ENCODE data around the gene IFI30.

Gene IFI30

GRCh38 chr19:18190278-18190677, 16.7 kb downstream of the IFI30 start:
- Histone ChIP-seq H3K4me1 (ENCODE audit: control insufficient read depth, insufficient read depth, low read length, poor library complexity, severe bottlenecking) (peaks cover 16% of the 10 kb centered on the region), H3K4me3 (ENCODE audit: insufficient read depth, low read depth, low read length, poor library complexity, severe bottlenecking) (no peak overlapping the region), H3K27me3 (replicated peaks; ENCODE audit: control insufficient read depth, insufficient read depth, low read length, poor library complexity, severe bottlenecking) (no peaks in the 10 kb centered on the region), H3K9me3 (ENCODE audit: control insufficient read depth, low read length) (no peaks in the 10 kb centered on the region), H3K36me3 (ENCODE audit: control insufficient read depth, insufficient read depth, low read length) (no peaks in the 10 kb centered on the region), H3K27ac (ENCODE audit: insufficient read depth, low read length, poor library complexity, severe bottlenecking) (no peak overlapping the region)
- DNase-seq = no peak

- peaks cover 4% of the 10 kb centered on the region for H3K36me3 ChIP-seq (ENCODE audit: control insufficient read depth, insufficient read depth, low read length)
- no peaks in the 10 kb centered on the region for H3K9me3 ChIP-seq (ENCODE audit: control insufficient read depth, low read length)
- peak overlapping the region; percentile 66 for H3K27ac ChIP-seq (ENCODE audit: insufficient read depth, low read length, poor library complexity, severe bottlenecking)
- peak overlapping the region; percentile 54 for H3K4me3 ChIP-seq (ENCODE audit: insufficient read depth, low read depth, low read length, poor library complexity, severe bottlenecking)
- H3K27me3 ChIP-seq (replicated peaks; ENCODE audit: control insufficient read depth, insufficient read depth, low read length, poor library complexity, severe bottlenecking) = no peaks in the 10 kb centered on the region
- DNase-seq = no peak
- H3K4me1 ChIP-seq (ENCODE audit: control insufficient read depth, insufficient read depth, low read length, poor library complexity, severe bottlenecking) = peaks cover 16% of the 10 kb centered on the region
Observed at GRCh38 chr19:18191640-18192062, 18.0 kb downstream of the IFI30 start.

- Histone ChIP-seq H3K27ac (ENCODE audit: insufficient read depth, low read length, poor library complexity, severe bottlenecking) (peak within 1 kb of the TSS; percentile 66), H3K36me3 (ENCODE audit: control insufficient read depth, insufficient read depth, low read length) (peaks cover 4% of the 10 kb centered on the region), H3K9me3 (ENCODE audit: control insufficient read depth, low read length) (no peaks in the 10 kb centered on the region), H3K4me1 (ENCODE audit: control insufficient read depth, insufficient read depth, low read length, poor library complexity, severe bottlenecking) (peaks cover 16% of the 10 kb centered on the region), H3K4me3 (ENCODE audit: insufficient read depth, low read depth, low read length, poor library complexity, severe bottlenecking) (peak within 1 kb of the TSS; percentile 76), H3K27me3 (replicated peaks; ENCODE audit: control insufficient read depth, insufficient read depth, low read length, poor library complexity, severe bottlenecking) (no peaks in the 10 kb centered on the region)
- DNase-seq = peak; percentile 97 to 98 (median 98)
Observed at GRCh38 chr19:18192673-18193387, 19.2 kb downstream of the IFI30 start, which contains the start of gene MPV17L2. MPV17L2 (plus strand) TSS chr19:18193218; CDS start chr19:18193282, 64 bp downstream.

GRCh38 chr19:18193388-18194180, 20.0 kb downstream of the IFI30 start:
- DNase-seq = no peak
- Histone ChIP-seq H3K27me3 (replicated peaks; ENCODE audit: control insufficient read depth, insufficient read depth, low read length, poor library complexity, severe bottlenecking) (no peaks in the 10 kb centered on the region), H3K27ac (ENCODE audit: insufficient read depth, low read length, poor library complexity, severe bottlenecking) (peak overlapping the region; percentile 64), H3K9me3 (ENCODE audit: control insufficient read depth, low read length) (no peaks in the 10 kb centered on the region), H3K4me1 (ENCODE audit: control insufficient read depth, insufficient read depth, low read length, poor library complexity, severe bottlenecking) (peaks cover 16% of the 10 kb centered on the region), H3K36me3 (ENCODE audit: control insufficient read depth, insufficient read depth, low read length) (peaks cover 8% of the 10 kb centered on the region), H3K4me3 (ENCODE audit: insufficient read depth, low read depth, low read length, poor library complexity, severe bottlenecking) (peak overlapping the region; percentile 76)

GRCh38 chr19:18194181-18194530, 20.5 kb downstream of the IFI30 start:
- peaks cover 11% of the 10 kb centered on the region for H3K36me3 ChIP-seq (ENCODE audit: control insufficient read depth, insufficient read depth, low read length)
- H3K4me3 ChIP-seq (ENCODE audit: insufficient read depth, low read depth, low read length, poor library complexity, severe bottlenecking) = peak overlapping the region; percentile 76
- no peaks in the 10 kb centered on the region for H3K9me3 ChIP-seq (ENCODE audit: control insufficient read depth, low read length)
- no peak overlapping the region for H3K27ac ChIP-seq (ENCODE audit: insufficient read depth, low read length, poor library complexity, severe bottlenecking)
- DNase-seq = no peak
- peaks cover 16% of the 10 kb centered on the region for H3K4me1 ChIP-seq (ENCODE audit: control insufficient read depth, insufficient read depth, low read length, poor library complexity, severe bottlenecking)
- no peaks in the 10 kb centered on the region for H3K27me3 ChIP-seq (replicated peaks; ENCODE audit: control insufficient read depth, insufficient read depth, low read length, poor library complexity, severe bottlenecking)

GRCh38 chr19:18194554-18195238, 21.1 kb downstream of the IFI30 start:
- Histone ChIP-seq H3K4me3 (ENCODE audit: insufficient read depth, low read depth, low read length, poor library complexity, severe bottlenecking) (no peak overlapping the region), H3K27me3 (replicated peaks; ENCODE audit: control insufficient read depth, insufficient read depth, low read length, poor library complexity, severe bottlenecking) (no peaks in the 10 kb centered on the region), H3K4me1 (ENCODE audit: control insufficient read depth, insufficient read depth, low read length, poor library complexity, severe bottlenecking) (peaks cover 16% of the 10 kb centered on the region), H3K27ac (ENCODE audit: insufficient read depth, low read length, poor library complexity, severe bottlenecking) (peak overlapping the region; percentile 17), H3K9me3 (ENCODE audit: control insufficient read depth, low read length) (no peaks in the 10 kb centered on the region), H3K36me3 (ENCODE audit: control insufficient read depth, insufficient read depth, low read length) (peaks cover 11% of the 10 kb centered on the region)
- DNase-seq = no peak

- peaks cover 11% of the 10 kb centered on the region for H3K36me3 ChIP-seq (ENCODE audit: control insufficient read depth, insufficient read depth, low read length)
- DNase-seq = no peak
- H3K9me3 ChIP-seq (ENCODE audit: control insufficient read depth, low read length) = no peaks in the 10 kb centered on the region
- H3K27ac ChIP-seq (ENCODE audit: insufficient read depth, low read length, poor library complexity, severe bottlenecking) = no peak overlapping the region
- H3K4me1 ChIP-seq (ENCODE audit: control insufficient read depth, insufficient read depth, low read length, poor library complexity, severe bottlenecking) = peaks cover 16% of the 10 kb centered on the region
- no peaks in the 10 kb centered on the region for H3K27me3 ChIP-seq (replicated peaks; ENCODE audit: control insufficient read depth, insufficient read depth, low read length, poor library complexity, severe bottlenecking)
- H3K4me3 ChIP-seq (ENCODE audit: insufficient read depth, low read depth, low read length, poor library complexity, severe bottlenecking) = no peak overlapping the region
Observed at GRCh38 chr19:18196511-18196845, 22.9 kb downstream of the IFI30 start.

GRCh38 chr19:18197306-18197705, 23.7 kb downstream of the IFI30 start:
- Histone ChIP-seq H3K4me1 (ENCODE audit: control insufficient read depth, insufficient read depth, low read length, poor library complexity, severe bottlenecking) (peaks cover 16% of the 10 kb centered on the region), H3K36me3 (ENCODE audit: control insufficient read depth, insufficient read depth, low read length) (peaks cover 11% of the 10 kb centered on the region), H3K4me3 (ENCODE audit: insufficient read depth, low read depth, low read length, poor library complexity, severe bottlenecking) (no peak overlapping the region), H3K27me3 (replicated peaks; ENCODE audit: control insufficient read depth, insufficient read depth, low read length, poor library complexity, severe bottlenecking) (no peaks in the 10 kb centered on the region), H3K27ac (ENCODE audit: insufficient read depth, low read length, poor library complexity, severe bottlenecking) (no peak overlapping the region), H3K9me3 (ENCODE audit: control insufficient read depth, low read length) (no peaks in the 10 kb centered on the region)
- DNase-seq = no peak

- Histone ChIP-seq H3K4me1 (ENCODE audit: control insufficient read depth, insufficient read depth, low read length, poor library complexity, severe bottlenecking) (peaks cover 19% of the 10 kb centered on the region), H3K27ac (ENCODE audit: insufficient read depth, low read length, poor library complexity, severe bottlenecking) (no peak overlapping the region), H3K36me3 (ENCODE audit: control insufficient read depth, insufficient read depth, low read length) (peaks cover 11% of the 10 kb centered on the region), H3K9me3 (ENCODE audit: control insufficient read depth, low read length) (no peaks in the 10 kb centered on the region), H3K4me3 (ENCODE audit: insufficient read depth, low read depth, low read length, poor library complexity, severe bottlenecking) (no peak overlapping the region), H3K27me3 (replicated peaks; ENCODE audit: control insufficient read depth, insufficient read depth, low read length, poor library complexity, severe bottlenecking) (no peaks in the 10 kb centered on the region)
- no peak for DNase-seq
Observed at GRCh38 chr19:18197941-18198340, 24.3 kb downstream of the IFI30 start.

- no peak overlapping the region for H3K27ac ChIP-seq (ENCODE audit: insufficient read depth, low read length, poor library complexity, severe bottlenecking)
- H3K4me1 ChIP-seq (ENCODE audit: control insufficient read depth, insufficient read depth, low read length, poor library complexity, severe bottlenecking) = peaks cover 21% of the 10 kb centered on the region
- peaks cover 11% of the 10 kb centered on the region for H3K36me3 ChIP-seq (ENCODE audit: control insufficient read depth, insufficient read depth, low read length)
- H3K9me3 ChIP-seq (ENCODE audit: control insufficient read depth, low read length) = no peaks in the 10 kb centered on the region
- H3K27me3 ChIP-seq (replicated peaks; ENCODE audit: control insufficient read depth, insufficient read depth, low read length, poor library complexity, severe bottlenecking) = no peaks in the 10 kb centered on the region
- H3K4me3 ChIP-seq (ENCODE audit: insufficient read depth, low read depth, low read length, poor library complexity, severe bottlenecking) = no peak overlapping the region
- no peak for DNase-seq
Observed at GRCh38 chr19:18198374-18198773, 24.8 kb downstream of the IFI30 start.
